IMR-90 (cell line): ENCODE results near the gene RADIL. TPM values are rescaled to one million over a fixed set of nuclear protein-coding genes. Genes with fewer than 3 reads are reported as not detected.

ENCODE experiments used
- ATAC-seq: fragments of 200-7000 bp; cut with Tn5 transposase; 2 replicates; pipeline ENCODE4 v1.9.1; 2020; ENCODE audit warnings: low read depth, mild to moderate bottlenecking, moderate library complexity
- BruUV-seq: library from RNA; stranded (reverse); fragments of 400-500 nt; replicated peaks from 2 replicates; lab custom pipeline; 2021; lab: Mats Ljungman, UMichigan
- CTCF ChIA-PET: fragments of 300-600 bp; formaldehyde crosslinking; extraction: SDS; loops from one replicate; lab custom pipeline; 2021; ENCODE audit warnings: antibody characterized with exemption; lab: Yijun Ruan, JAX
- POLR2A ChIA-PET: fragments of 300-600 bp; sonication (Branson Sonifier 250); formaldehyde crosslinking; loops from one replicate; lab custom pipeline; 2022; ENCODE audit warnings: antibody characterized with exemption; ENCODE audit not compliant: unreplicated experiment; lab: Charles Lee
- DNase-seq: peaks from one replicate; pipeline ENCODE4 v3.0.0; 2013
- H2AFZ ChIP-seq: replicated peaks from 2 replicates; pipeline ENCODE3; 2013; ENCODE audit warnings: low read length, mild to moderate bottlenecking; ENCODE audit not compliant: poor library complexity
- H2AK5ac ChIP-seq: 2 replicates; pipeline ENCODE4 v1.6.1; 2013; ENCODE audit warnings: low read depth, low read length, inconsistent platforms
- H2AK9ac ChIP-seq: replicated peaks from 2 replicates; pipeline ENCODE3; 2013; ENCODE audit warnings: mild to moderate bottlenecking, low read depth, low read length, moderate library complexity; ENCODE audit not compliant: poor library complexity
- H2BK120ac ChIP-seq: 2 replicates; pipeline ENCODE4 v1.6.1; 2013; ENCODE audit warnings: low read depth, low read length, inconsistent platforms
- H2BK15ac ChIP-seq: 3 replicates; pipeline ENCODE4 v1.6.1; 2013; ENCODE audit warnings: low read depth, low read length, inconsistent platforms
- H2BK20ac ChIP-seq: 2 replicates; pipeline ENCODE4 v1.6.1; 2013; ENCODE audit warnings: low read depth, mild to moderate bottlenecking, inconsistent platforms, low read length, moderate library complexity
- H2BK5ac ChIP-seq: 2 replicates; pipeline ENCODE4 v1.6.1; 2013; ENCODE audit warnings: mild to moderate bottlenecking, low read depth, low read length, inconsistent platforms; ENCODE audit not compliant: poor library complexity, severe bottlenecking
- H3K14ac ChIP-seq: replicated peaks from 2 replicates; pipeline ENCODE4 v1.6.1; 2013; ENCODE audit warnings: low read depth, low read length, inconsistent platforms
- H3K18ac ChIP-seq: 2 replicates; pipeline ENCODE4 v1.6.1; 2013; ENCODE audit warnings: low read depth, low read length, control low read depth
- H3K23ac ChIP-seq: 2 replicates; pipeline ENCODE4 v1.6.1; 2013; ENCODE audit warnings: low read depth, low read length, inconsistent platforms
- H3K27ac ChIP-seq: 2 replicates; pipeline ENCODE4 v1.5.1; 2013; ENCODE audit warnings: mild to moderate bottlenecking, control low read depth, low read length; ENCODE audit not compliant: insufficient read depth
- H3K27me3 ChIP-seq: 2 replicates; pipeline ENCODE4 v1.6.1; 2013; ENCODE audit warnings: low read length; ENCODE audit not compliant: control insufficient read depth, insufficient read depth
- H3K36me3 ChIP-seq: 2 replicates; pipeline ENCODE4 v1.6.1; 2013; ENCODE audit warnings: low read length, mixed read lengths; ENCODE audit not compliant: control insufficient read depth, insufficient read depth
- H3K4ac ChIP-seq: 2 replicates; pipeline ENCODE4 v1.6.1; 2013; ENCODE audit warnings: low read depth, low read length, inconsistent platforms
- H3K4me1 ChIP-seq: 2 replicates; pipeline ENCODE4 v1.6.1; 2013; ENCODE audit warnings: low read length, mixed read lengths; ENCODE audit not compliant: control insufficient read depth, insufficient read depth
- H3K4me2 ChIP-seq: 2 replicates; pipeline ENCODE4 v1.6.1; 2013; ENCODE audit warnings: low read depth, mild to moderate bottlenecking, control low read depth, low read length, moderate library complexity
- H3K4me3 ChIP-seq: 2 replicates; pipeline ENCODE4 v1.5.1; 2013; ENCODE audit warnings: low read depth, mild to moderate bottlenecking, control low read depth, low read length, moderate library complexity; ENCODE audit not compliant: insufficient read depth
- H3K56ac ChIP-seq: 2 replicates; pipeline ENCODE4 v1.6.1; 2013; ENCODE audit warnings: low read length, inconsistent platforms; ENCODE audit not compliant: insufficient read depth; ENCODE audit errors: extremely low read depth
- H3K79me1 ChIP-seq, 2 experiments: 2 replicates each; pipeline ENCODE4 v1.6.1; 2013; ENCODE audit warnings: low read length in 2 of 2, inconsistent platforms in 1 of 2, low read depth in 1 of 2
- H3K9ac ChIP-seq: 2 replicates; pipeline ENCODE4 v1.6.1; 2013; ENCODE audit warnings: low read depth, low read length, control low read depth
- H3K9me1 ChIP-seq: 2 replicates; pipeline ENCODE4 v1.6.1; 2013; ENCODE audit warnings: low read length, inconsistent platforms; ENCODE audit not compliant: insufficient read depth
- H3K9me3 ChIP-seq: 2 replicates; pipeline ENCODE4 v1.6.1; 2013; ENCODE audit warnings: low read length; ENCODE audit not compliant: control insufficient read depth, insufficient read depth
- H4K20me1 ChIP-seq: 2 replicates; pipeline ENCODE4 v1.6.1; 2013; ENCODE audit warnings: low read length, inconsistent platforms; ENCODE audit not compliant: insufficient read depth
- H4K5ac ChIP-seq: 2 replicates; pipeline ENCODE4 v1.6.1; 2013; ENCODE audit warnings: mild to moderate bottlenecking, low read depth, low read length, control low read depth
- H4K8ac ChIP-seq, 2 experiments: 2 replicates each; pipeline ENCODE4 v1.6.1; 2013; ENCODE audit warnings: low read depth in 2 of 2, low read length in 2 of 2, control low read depth in 1 of 2, inconsistent platforms in 1 of 2
- H4K91ac ChIP-seq: 2 replicates; pipeline ENCODE4 v1.6.1; 2013; ENCODE audit warnings: low read depth, low read length, inconsistent platforms; ENCODE audit not compliant: insufficient read depth
- BHLHE40 ChIP-seq: fragments of 150-350 bp; IDR thresholded peaks from 2 replicates; pipeline ENCODE4 v1.6.1; 2016; ENCODE audit warnings: mild to moderate bottlenecking, low read depth, low read length
- CEBPB ChIP-seq: IDR thresholded peaks from 2 replicates; pipeline ENCODE4 v1.6.1; 2012; ENCODE audit warnings: low read depth, low read length, improper control_type of control experiment
- CHD1 ChIP-seq: IDR thresholded peaks from 2 replicates; pipeline ENCODE4 v1.6.1; 2012; ENCODE audit warnings: low read depth, low read length, improper control_type of control experiment
- FOS ChIP-seq: fragments of 150-350 bp; IDR thresholded peaks from 2 replicates; pipeline ENCODE4 v1.6.1; 2016; ENCODE audit warnings: low read depth, low read length
- MAFK ChIP-seq: IDR thresholded peaks from 2 replicates; pipeline ENCODE4 v1.6.1; 2012; ENCODE audit warnings: low read depth, low read length, improper control_type of control experiment
- MAZ ChIP-seq: IDR thresholded peaks from 2 replicates; pipeline ENCODE4 v1.6.1; 2012; ENCODE audit warnings: low read depth, mild to moderate bottlenecking, low read length, improper control_type of control experiment, moderate library complexity, borderline replicate concordance
- MXI1 ChIP-seq: IDR thresholded peaks from 2 replicates; pipeline ENCODE4 v1.6.1; 2012; ENCODE audit warnings: low read depth, mild to moderate bottlenecking, low read length, moderate library complexity, borderline replicate concordance
- NFE2L2 ChIP-seq: fragments of 150-350 bp; IDR thresholded peaks from 2 replicates; pipeline ENCODE4 v1.6.1; 2016; ENCODE audit warnings: low read depth, mild to moderate bottlenecking, low read length
- POLR2A ChIP-seq: IDR thresholded peaks from 2 replicates; pipeline ENCODE4 v1.6.1; 2012; ENCODE audit warnings: mild to moderate bottlenecking, low read depth, low read length
- RAD21 ChIP-seq: IDR thresholded peaks from 2 replicates; pipeline ENCODE4 v1.6.1; 2012; ENCODE audit warnings: low read length, improper control_type of control experiment
- RCOR1 ChIP-seq: IDR thresholded peaks from 2 replicates; pipeline ENCODE4 v1.6.1; 2012; ENCODE audit warnings: mild to moderate bottlenecking, low read length, improper control_type of control experiment; ENCODE audit not compliant: insufficient replicate concordance
- RFX5 ChIP-seq: IDR thresholded peaks from 2 replicates; pipeline ENCODE4 v1.8.0; 2012; ENCODE audit warnings: low read depth, mild to moderate bottlenecking, low read length, moderate library complexity
- SMC3 ChIP-seq: fragments of 150-350 bp; IDR thresholded peaks from 2 replicates; pipeline ENCODE4 v1.6.1; 2016; ENCODE audit warnings: low read depth, mild to moderate bottlenecking, antibody characterized with exemption, low read length, moderate library complexity
- WGBS, 2 experiments: methylation state at CpG; one replicate each; pipeline versions ENCODE4 v1.1.5 to v1.1.7; 2013; ENCODE audit warnings: missing lambda C conversion rate in 2 of 2; ENCODE audit not compliant: insufficient read length in 1 of 2; ENCODE audit errors: extremely low coverage in 2 of 2; 5-methylcytosine and 5-hydroxymethylcytosine counted together
- dilution Hi-C: fragments of 300-500 bp; cut with HindIII; formaldehyde crosslinking; loops from one replicate; pipeline ENCODE4 v1.14.3; 2018; ENCODE audit warnings: low sequenced_read_pairs; ENCODE audit not compliant: unreplicated experiment
- in situ Hi-C: fragments of 300-500 bp; cut with MboI; formaldehyde crosslinking; loops from 3 replicates; pipeline ENCODE4 v1.14.3; 2019; ENCODE audit warnings: low sequenced_read_pairs, inconsistent platforms, mixed read lengths
- intact Hi-C: fragments of 100-400 bp; cut with micrococcal nuclease; formaldehyde crosslinking; loops from 2 replicates; pipeline ENCODE4 v1.10.0; 2022
- polyA plus RNA-seq, 3 experiments: library from polyadenylated mRNA; depleted of rRNA; stranded (reverse); fragments of >200 nt; gene quantifications; 2 replicates each; pipeline ENCODE4 v1.2.3, GENCODE V29; 2012; ENCODE audit warnings: low replicate concordance in 1 of 3
- total RNA-seq: library from RNA; depleted of rRNA; stranded (reverse); fragments of >200 nt; gene quantifications from 2 replicates; pipeline ENCODE4 v1.2.3, GENCODE V29; 2012
- TF ChIP-seq, protein P1 (sequence below): fragments of 150-350 bp; IDR thresholded peaks from 2 replicates; pipeline ENCODE4 v1.6.1; 2017; ENCODE audit warnings: mild to moderate bottlenecking, antibody characterized with exemption, low read length, low read depth
- TF ChIP-seq, protein P2 (sequence below): conservative IDR thresholded peaks from 2 replicates; pipeline ENCODE4 v1.5.1; 2012; ENCODE audit warnings: mild to moderate bottlenecking, low read depth, low read length, improper control_type of control experiment
- TF ChIP-seq, protein P3 (sequence below): fragments of 150-350 bp; IDR thresholded peaks from 2 replicates; pipeline ENCODE4 v1.6.1; 2016; ENCODE audit warnings: low read depth, mild to moderate bottlenecking, low read length, moderate library complexity, borderline replicate concordance

The RADIL gene
- total and polyA plus RNA-seq, 2 of the 4 experiments (the other 2 are of a cell fraction): 0.18 to 0.48 TPM

DNA sequence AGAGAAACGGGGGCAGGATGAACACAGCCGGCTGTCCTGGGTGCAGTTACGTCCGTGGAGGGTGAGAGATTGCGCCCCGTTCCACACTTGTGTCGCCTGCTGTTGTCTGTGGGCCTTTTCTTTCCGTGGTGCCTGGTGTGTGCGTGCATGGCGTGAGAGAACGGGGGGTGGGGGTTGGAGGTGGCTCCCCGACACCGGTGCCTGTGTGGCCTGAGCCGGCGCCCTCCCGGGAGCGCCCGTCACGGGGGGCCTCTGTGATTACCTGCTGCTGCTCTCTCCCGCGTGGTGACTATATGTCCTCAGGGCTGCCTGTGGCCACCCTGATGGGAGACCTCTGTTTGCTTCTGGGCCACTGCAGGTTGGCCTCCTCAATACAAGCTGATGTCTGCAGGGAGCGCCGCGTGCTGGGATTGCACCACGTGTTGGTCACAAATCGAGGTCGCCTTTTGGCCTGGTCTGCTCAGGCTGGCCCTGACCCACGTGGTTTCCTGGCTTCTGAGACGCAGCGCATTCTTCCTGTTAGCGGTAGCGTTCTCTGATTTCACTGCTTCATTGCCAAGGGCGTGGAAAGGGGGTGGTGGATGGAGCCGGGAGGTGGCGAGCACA, 119.0 kb downstream of the RADIL start:
- no peak overlapping the region for H4K8ac ChIP-seq
- H3K27ac ChIP-seq: no peak overlapping the region
- H3K4me1 ChIP-seq: no peaks in the 10 kb centered on the region
- H3K4me2 ChIP-seq: no peak overlapping the region
- H2AK5ac ChIP-seq: no peak overlapping the region
- no peak for DNase-seq
- CTCF ChIA-PET: no interaction called here
- H3K56ac ChIP-seq: no peak overlapping the region
- no peaks in the 10 kb centered on the region for H3K9me3 ChIP-seq
- no peaks in the 10 kb centered on the region for H3K27me3 ChIP-seq
- TF ChIP-seq, protein P1, sequence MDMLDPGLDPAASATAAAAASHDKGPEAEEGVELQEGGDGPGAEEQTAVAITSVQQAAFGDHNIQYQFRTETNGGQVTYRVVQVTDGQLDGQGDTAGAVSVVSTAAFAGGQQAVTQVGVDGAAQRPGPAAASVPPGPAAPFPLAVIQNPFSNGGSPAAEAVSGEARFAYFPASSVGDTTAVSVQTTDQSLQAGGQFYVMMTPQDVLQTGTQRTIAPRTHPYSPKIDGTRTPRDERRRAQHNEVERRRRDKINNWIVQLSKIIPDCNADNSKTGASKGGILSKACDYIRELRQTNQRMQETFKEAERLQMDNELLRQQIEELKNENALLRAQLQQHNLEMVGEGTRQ: no peak
- no peak for TF ChIP-seq RCOR1
- TF ChIP-seq CEBPB: no peak
- no peak for TF ChIP-seq BHLHE40
- TF ChIP-seq, protein P2, sequence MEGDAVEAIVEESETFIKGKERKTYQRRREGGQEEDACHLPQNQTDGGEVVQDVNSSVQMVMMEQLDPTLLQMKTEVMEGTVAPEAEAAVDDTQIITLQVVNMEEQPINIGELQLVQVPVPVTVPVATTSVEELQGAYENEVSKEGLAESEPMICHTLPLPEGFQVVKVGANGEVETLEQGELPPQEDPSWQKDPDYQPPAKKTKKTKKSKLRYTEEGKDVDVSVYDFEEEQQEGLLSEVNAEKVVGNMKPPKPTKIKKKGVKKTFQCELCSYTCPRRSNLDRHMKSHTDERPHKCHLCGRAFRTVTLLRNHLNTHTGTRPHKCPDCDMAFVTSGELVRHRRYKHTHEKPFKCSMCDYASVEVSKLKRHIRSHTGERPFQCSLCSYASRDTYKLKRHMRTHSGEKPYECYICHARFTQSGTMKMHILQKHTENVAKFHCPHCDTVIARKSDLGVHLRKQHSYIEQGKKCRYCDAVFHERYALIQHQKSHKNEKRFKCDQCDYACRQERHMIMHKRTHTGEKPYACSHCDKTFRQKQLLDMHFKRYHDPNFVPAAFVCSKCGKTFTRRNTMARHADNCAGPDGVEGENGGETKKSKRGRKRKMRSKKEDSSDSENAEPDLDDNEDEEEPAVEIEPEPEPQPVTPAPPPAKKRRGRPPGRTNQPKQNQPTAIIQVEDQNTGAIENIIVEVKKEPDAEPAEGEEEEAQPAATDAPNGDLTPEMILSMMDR: no peak
- no peak for TF ChIP-seq SMC3
- TF ChIP-seq RFX5: no peak
- TF ChIP-seq, protein P3, sequence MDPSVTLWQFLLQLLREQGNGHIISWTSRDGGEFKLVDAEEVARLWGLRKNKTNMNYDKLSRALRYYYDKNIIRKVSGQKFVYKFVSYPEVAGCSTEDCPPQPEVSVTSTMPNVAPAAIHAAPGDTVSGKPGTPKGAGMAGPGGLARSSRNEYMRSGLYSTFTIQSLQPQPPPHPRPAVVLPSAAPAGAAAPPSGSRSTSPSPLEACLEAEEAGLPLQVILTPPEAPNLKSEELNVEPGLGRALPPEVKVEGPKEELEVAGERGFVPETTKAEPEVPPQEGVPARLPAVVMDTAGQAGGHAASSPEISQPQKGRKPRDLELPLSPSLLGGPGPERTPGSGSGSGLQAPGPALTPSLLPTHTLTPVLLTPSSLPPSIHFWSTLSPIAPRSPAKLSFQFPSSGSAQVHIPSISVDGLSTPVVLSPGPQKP: no peak
- TF ChIP-seq MAZ: no peak
- no peak for TF ChIP-seq NFE2L2
- no peak for TF ChIP-seq MAFK
- TF ChIP-seq FOS: no peak
- no peak for TF ChIP-seq MXI1
- no peak for TF ChIP-seq RAD21
- no peak for TF ChIP-seq CHD1
- TF ChIP-seq POLR2A: no peak
- no peak overlapping the region for H2BK15ac ChIP-seq
- no peak overlapping the region for H3K18ac ChIP-seq
- peaks cover 10 to 41% of the 10 kb centered on the region in 2 experiments; a peak in 3 of 4 replicates for H3K79me1 ChIP-seq
- dilution Hi-C loops: no loop called here
- H3K4me3 ChIP-seq: no peak overlapping the region
- H3K4ac ChIP-seq: no peak overlapping the region
- H4K5ac ChIP-seq: no peak overlapping the region
- H2AK9ac ChIP-seq: no peak overlapping the region
- POLR2A ChIA-PET: no interaction called here
- H3K23ac ChIP-seq: no peak overlapping the region
- WGBS, 2 experiments: 96% methylated on average over 15 of the region's 35 CpGs; no CpG with 5 or more reads in 1 of the 2 experiments
- ATAC-seq: no peak
- no peak overlapping the region for H2BK5ac ChIP-seq
- peak overlapping the region; percentile 10 for H2AFZ ChIP-seq
- intact Hi-C loops: no loop called here
- no peak overlapping the region for H2BK120ac ChIP-seq
- H2BK20ac ChIP-seq: no peak overlapping the region
- no peaks in the 10 kb centered on the region for H3K9me1 ChIP-seq
- H3K9ac ChIP-seq: no peak overlapping the region
- peaks cover 15% of the 10 kb centered on the region for H4K20me1 ChIP-seq
- no TSS peak for BruUV-seq
- peaks cover 76% of the 10 kb centered on the region for H3K36me3 ChIP-seq
- in situ Hi-C loops: loop anchor here (25.0 kb wide), 1 partner anchor 1902 kb away; no protein-coding TSS in a partner anchor
- no peak overlapping the region for H4K91ac ChIP-seq
- H3K14ac ChIP-seq: no peak overlapping the region
